Measurements from ENCODE around the gene TXLNB.
"Not testable (repeated sequence)": the region's sequence is repeated elsewhere in the genome, so short reads cannot be mapped to it uniquely, and the experiment has no call there.

The TXLNB gene

GRCh38 chr6:139311831-139312230 is 20.0 kb upstream of the TXLNB start:
- no peak for DNase-seq (ENCODE audit: low read depth in 2 of 2)

- no peak for DNase-seq (ENCODE audit: low read depth in 2 of 2)
These were observed 17.3 kb upstream of the TXLNB start for GRCh38 chr6:139308936-139309603.

GRCh38 chr6:139308286-139308916 is 16.6 kb upstream of the TXLNB start:
- no peak for DNase-seq (ENCODE audit: low read depth in 2 of 2)

GRCh38 chr6:139306291-139306981 is 14.6 kb upstream of the TXLNB start:
- no peak for DNase-seq (ENCODE audit: low read depth in 2 of 2)

GRCh38 chr6:139303185-139303584 is 11.4 kb upstream of the TXLNB start:
- DNase-seq (ENCODE audit: low read depth in 2 of 2): no peak

GRCh38 chr6:139297921-139298320 is 6.1 kb upstream of the TXLNB start:
- no peak for DNase-seq (ENCODE audit: low read depth in 2 of 2)

- DNase-seq (ENCODE audit: low read depth in 2 of 2): no peak
These were observed 5.1 kb upstream of the TXLNB start for GRCh38 chr6:139296927-139297326.

GRCh38 chr6:139295901-139296300 is 4.1 kb upstream of the TXLNB start:
- no peak for DNase-seq (ENCODE audit: low read depth in 2 of 2)

- no peak for DNase-seq (ENCODE audit: low read depth in 2 of 2)
These were observed 2.3 kb upstream of the TXLNB start for GRCh38 chr6:139294090-139294489.

- DNase-seq (ENCODE audit: low read depth in 2 of 2): not testable (repeated sequence)
These were observed 1.4 kb upstream of the TXLNB start for GRCh38 chr6:139293230-139293629.

- no peak for DNase-seq (ENCODE audit: low read depth in 2 of 2)
These were observed 949 bp downstream of the TXLNB start for GRCh38 chr6:139290787-139291311.

- no peak for DNase-seq (ENCODE audit: low read depth in 2 of 2)
These were observed 2.6 kb downstream of the TXLNB start for GRCh38 chr6:139289233-139289632.

- no peak for DNase-seq (ENCODE audit: low read depth in 2 of 2)
These were observed 3.2 kb downstream of the TXLNB start for GRCh38 chr6:139288496-139289040.

GRCh38 chr6:139287868-139288267 is 3.9 kb downstream of the TXLNB start:
- no peak for DNase-seq (ENCODE audit: low read depth in 2 of 2)

GRCh38 chr6:139286438-139286837 is 5.4 kb downstream of the TXLNB start:
- not testable (repeated sequence) for DNase-seq (ENCODE audit: low read depth in 2 of 2)

GRCh38 chr6:139285590-139285989 is 6.2 kb downstream of the TXLNB start:
- DNase-seq (ENCODE audit: low read depth in 2 of 2): no peak

GRCh38 chr6:139284789-139285188 is 7.0 kb downstream of the TXLNB start:
- DNase-seq (ENCODE audit: low read depth in 2 of 2): no peak

GRCh38 chr6:139282684-139283083 is 9.1 kb downstream of the TXLNB start:
- DNase-seq (ENCODE audit: low read depth in 2 of 2): no peak

GRCh38 chr6:139278190-139278589 is 13.6 kb downstream of the TXLNB start:
- no peak for DNase-seq (ENCODE audit: low read depth in 2 of 2)

GRCh38 chr6:139277587-139277986 is 14.2 kb downstream of the TXLNB start:
- DNase-seq (ENCODE audit: low read depth in 2 of 2): no peak

- DNase-seq (ENCODE audit: low read depth in 2 of 2): no peak
These were observed 14.6 kb downstream of the TXLNB start for GRCh38 chr6:139277161-139277560.

- DNase-seq (ENCODE audit: low read depth in 2 of 2): no peak
These were observed 16.3 kb downstream of the TXLNB start for GRCh38 chr6:139275279-139276055.

Data from stimulated activated CD8-positive, alpha-beta memory T cell treated with anti-CD3 and anti-CD28 coated beads, Interleukin-7, amount 100 ng/mL, for 4 hours (primary cell).